ENCODE data around the gene GALNT5.
A peak's percentile ranks its signal among the peaks of the same experiment; 100 is the strongest.

The GALNT5 gene

GRCh38 chr2:157292853-157293252, 35.3 kb downstream of the GALNT5 start:
- Histone ChIP-seq H3K9me3 (replicated peaks in 1 of 2; ENCODE audit: control insufficient read depth in 2 of 2, insufficient read depth in 1 of 2, low read depth in 1 of 2, low read length in 2 of 2) (peaks cover 0 to 3% of the 10 kb centered on the region in 2 donors), H2BK12ac (ENCODE audit: low read length) (no peak overlapping the region), H2BK15ac (ENCODE audit: low read length) (no peak overlapping the region), H3K14ac (ENCODE audit: low read length) (no peak overlapping the region), H3K4me2 (ENCODE audit: insufficient read depth, low read length, poor library complexity, severe bottlenecking) (no peak overlapping the region), H3K27ac (replicated peaks; ENCODE audit: low read length) (no peak overlapping the region), H3K18ac (ENCODE audit: low read length) (no peak overlapping the region), H3K79me1 (ENCODE audit: low read depth, low read length) (no peaks in the 10 kb centered on the region), H4K91ac (ENCODE audit: low read depth, low read length, poor library complexity) (no peak overlapping the region), H3K9ac (ENCODE audit: low read depth, low read length, poor library complexity) (no peak overlapping the region), H2AFZ (ENCODE audit: low read length) (no peak overlapping the region), H3K4me3 (ENCODE audit: low read length in 2 of 2) (no peak overlapping the region), H2BK120ac (ENCODE audit: low read depth, low read length) (no peak overlapping the region), H2AK5ac (ENCODE audit: low read depth, low read length) (no peak overlapping the region), H3K4me1 (ENCODE audit: control insufficient read depth in 2 of 2, insufficient read depth in 1 of 2, low read depth in 1 of 2, low read length in 2 of 2) (peaks cover 0 to 3% of the 10 kb centered on the region in 2 donors), H3K36me3 (replicated peaks in 1 of 2; ENCODE audit: control insufficient read depth in 2 of 2, insufficient read depth in 2 of 2, low read length in 2 of 2) (no peaks in the 10 kb centered on the region), H3K23ac (ENCODE audit: low read depth, low read length, poor library complexity) (no peak overlapping the region), H4K8ac (ENCODE audit: low read depth, low read length) (no peak overlapping the region), H3K27me3 (ENCODE audit: control insufficient read depth in 3 of 3, insufficient read depth in 3 of 3, low read depth in 1 of 3, low read length in 3 of 3) (no peaks in the 10 kb centered on the region), H2BK5ac (ENCODE audit: low read length) (no peak overlapping the region), H3K4ac (ENCODE audit: low read length) (no peak overlapping the region)
- DNase-seq (ENCODE audit: low spot score): no peak
- no CpG with 5 or more reads among the region's 5 CpGs for WGBS, 2 donors (ENCODE audit: extremely low coverage in 2 of 2, insufficient read length in 2 of 2, insufficient replicate concordance in 1 of 2)

- Histone ChIP-seq H2AK5ac (ENCODE audit: low read depth, low read length) (no peak overlapping the region), H3K4ac (ENCODE audit: low read length) (no peak overlapping the region), H2BK5ac (ENCODE audit: low read length) (no peak overlapping the region), H3K4me1 (ENCODE audit: control insufficient read depth in 2 of 2, insufficient read depth in 1 of 2, low read depth in 1 of 2, low read length in 2 of 2) (peaks cover 0 to 3% of the 10 kb centered on the region in 2 donors), H3K4me2 (ENCODE audit: insufficient read depth, low read length, poor library complexity, severe bottlenecking) (no peak overlapping the region), H4K91ac (ENCODE audit: low read depth, low read length, poor library complexity) (no peak overlapping the region), H3K14ac (ENCODE audit: low read length) (no peak overlapping the region), H2BK15ac (ENCODE audit: low read length) (no peak overlapping the region), H3K36me3 (replicated peaks in 1 of 2; ENCODE audit: control insufficient read depth in 2 of 2, insufficient read depth in 2 of 2, low read length in 2 of 2) (no peaks in the 10 kb centered on the region), H4K8ac (ENCODE audit: low read depth, low read length) (no peak overlapping the region), H3K79me1 (ENCODE audit: low read depth, low read length) (no peaks in the 10 kb centered on the region), H2BK12ac (ENCODE audit: low read length) (no peak overlapping the region), H2AFZ (ENCODE audit: low read length) (no peak overlapping the region), H3K4me3 (ENCODE audit: low read length in 2 of 2) (no peak overlapping the region), H3K27ac (replicated peaks; ENCODE audit: low read length) (no peak overlapping the region), H3K23ac (ENCODE audit: low read depth, low read length, poor library complexity) (no peak overlapping the region), H2BK120ac (ENCODE audit: low read depth, low read length) (no peak overlapping the region), H3K9me3 (replicated peaks in 1 of 2; ENCODE audit: control insufficient read depth in 2 of 2, insufficient read depth in 1 of 2, low read depth in 1 of 2, low read length in 2 of 2) (peaks cover 0 to 1% of the 10 kb centered on the region in 2 donors), H3K27me3 (ENCODE audit: control insufficient read depth in 3 of 3, insufficient read depth in 3 of 3, low read depth in 1 of 3, low read length in 3 of 3) (no peaks in the 10 kb centered on the region), H3K18ac (ENCODE audit: low read length) (no peak overlapping the region), H3K9ac (ENCODE audit: low read depth, low read length, poor library complexity) (no peak overlapping the region)
- no peak for DNase-seq (ENCODE audit: low spot score)
- WGBS, 2 donors (ENCODE audit: extremely low coverage in 2 of 2, insufficient read length in 2 of 2, insufficient replicate concordance in 1 of 2): no CpG with 5 or more reads among the region's 1 CpG
Measured at GRCh38 chr2:157296490-157296889, 39.0 kb downstream of the GALNT5 start.

- no CpG with 5 or more reads among the region's 4 CpGs for WGBS, 2 donors (ENCODE audit: extremely low coverage in 2 of 2, insufficient read length in 2 of 2, insufficient replicate concordance in 1 of 2)
- no peak overlapping the region for H2BK12ac ChIP-seq (ENCODE audit: low read length)
- no peak overlapping the region for H2BK5ac ChIP-seq (ENCODE audit: low read length)
- H3K4ac ChIP-seq (ENCODE audit: low read length): no peak overlapping the region
- no peak overlapping the region for H2BK120ac ChIP-seq (ENCODE audit: low read depth, low read length)
- H3K36me3 ChIP-seq (replicated peaks in 1 of 2; ENCODE audit: control insufficient read depth in 2 of 2, insufficient read depth in 2 of 2, low read length in 2 of 2): no peaks in the 10 kb centered on the region
- no peak overlapping the region for H2AK5ac ChIP-seq (ENCODE audit: low read depth, low read length)
- no peak overlapping the region for H3K18ac ChIP-seq (ENCODE audit: low read length)
- H3K27ac ChIP-seq (replicated peaks; ENCODE audit: low read length): no peak overlapping the region
- no peak overlapping the region for H3K4me3 ChIP-seq (ENCODE audit: low read length in 2 of 2)
- no peaks in the 10 kb centered on the region for H3K27me3 ChIP-seq (ENCODE audit: control insufficient read depth in 3 of 3, insufficient read depth in 3 of 3, low read depth in 1 of 3, low read length in 3 of 3)
- no peak overlapping the region for H3K23ac ChIP-seq (ENCODE audit: low read depth, low read length, poor library complexity)
- peaks cover 0 to 3% of the 10 kb centered on the region in 2 donors for H3K4me1 ChIP-seq (ENCODE audit: control insufficient read depth in 2 of 2, insufficient read depth in 1 of 2, low read depth in 1 of 2, low read length in 2 of 2)
- DNase-seq (ENCODE audit: low spot score): no peak
- H3K9ac ChIP-seq (ENCODE audit: low read depth, low read length, poor library complexity): no peak overlapping the region
- no peak overlapping the region for H2AFZ ChIP-seq (ENCODE audit: low read length)
- no peak overlapping the region for H3K4me2 ChIP-seq (ENCODE audit: insufficient read depth, low read length, poor library complexity, severe bottlenecking)
- no peak overlapping the region for H4K91ac ChIP-seq (ENCODE audit: low read depth, low read length, poor library complexity)
- peaks cover 0 to 1% of the 10 kb centered on the region in 2 donors for H3K9me3 ChIP-seq (replicated peaks in 1 of 2; ENCODE audit: control insufficient read depth in 2 of 2, insufficient read depth in 1 of 2, low read depth in 1 of 2, low read length in 2 of 2)
- no peak overlapping the region for H3K14ac ChIP-seq (ENCODE audit: low read length)
- H4K8ac ChIP-seq (ENCODE audit: low read depth, low read length): no peak overlapping the region
- H3K79me1 ChIP-seq (ENCODE audit: low read depth, low read length): no peaks in the 10 kb centered on the region
- H2BK15ac ChIP-seq (ENCODE audit: low read length): no peak overlapping the region
Measured at GRCh38 chr2:157296958-157297357, 39.5 kb downstream of the GALNT5 start.

GRCh38 chr2:157301307-157301706, 43.8 kb downstream of the GALNT5 start:
- no peak overlapping the region for H3K4me2 ChIP-seq (ENCODE audit: insufficient read depth, low read length, poor library complexity, severe bottlenecking)
- no peak overlapping the region for H2AK5ac ChIP-seq (ENCODE audit: low read depth, low read length)
- H3K4me3 ChIP-seq (ENCODE audit: low read length in 2 of 2): no peak overlapping the region
- no peak overlapping the region for H3K27ac ChIP-seq (replicated peaks; ENCODE audit: low read length)
- peaks cover 0 to 6% (median 0%) of the 10 kb centered on the region in 3 experiments for H3K27me3 ChIP-seq (ENCODE audit: control insufficient read depth in 3 of 3, insufficient read depth in 3 of 3, low read depth in 1 of 3, low read length in 3 of 3)
- H4K8ac ChIP-seq (ENCODE audit: low read depth, low read length): peak overlapping the region; percentile 29
- no peak overlapping the region for H3K23ac ChIP-seq (ENCODE audit: low read depth, low read length, poor library complexity)
- H3K36me3 ChIP-seq (replicated peaks in 1 of 2; ENCODE audit: control insufficient read depth in 2 of 2, insufficient read depth in 2 of 2, low read length in 2 of 2): no peaks in the 10 kb centered on the region
- H3K4me1 ChIP-seq (ENCODE audit: control insufficient read depth in 2 of 2, insufficient read depth in 1 of 2, low read depth in 1 of 2, low read length in 2 of 2): peaks cover 0 to 5% of the 10 kb centered on the region in 2 donors
- no peak overlapping the region for H3K18ac ChIP-seq (ENCODE audit: low read length)
- no CpG with 5 or more reads among the region's 2 CpGs for WGBS, 2 donors (ENCODE audit: extremely low coverage in 2 of 2, insufficient read length in 2 of 2, insufficient replicate concordance in 1 of 2)
- no peak overlapping the region for H2AFZ ChIP-seq (ENCODE audit: low read length)
- H3K14ac ChIP-seq (ENCODE audit: low read length): no peak overlapping the region
- H2BK120ac ChIP-seq (ENCODE audit: low read depth, low read length): no peak overlapping the region
- H2BK12ac ChIP-seq (ENCODE audit: low read length): no peak overlapping the region
- H4K91ac ChIP-seq (ENCODE audit: low read depth, low read length, poor library complexity): no peak overlapping the region
- H3K9ac ChIP-seq (ENCODE audit: low read depth, low read length, poor library complexity): no peak overlapping the region
- H3K9me3 ChIP-seq (replicated peaks in 1 of 2; ENCODE audit: control insufficient read depth in 2 of 2, insufficient read depth in 1 of 2, low read depth in 1 of 2, low read length in 2 of 2): peaks cover 0 to 1% of the 10 kb centered on the region in 2 donors
- H3K79me1 ChIP-seq (ENCODE audit: low read depth, low read length): no peaks in the 10 kb centered on the region
- no peak for DNase-seq (ENCODE audit: low spot score)
- H2BK15ac ChIP-seq (ENCODE audit: low read length): no peak overlapping the region
- H3K4ac ChIP-seq (ENCODE audit: low read length): no peak overlapping the region
- H2BK5ac ChIP-seq (ENCODE audit: low read length): no peak overlapping the region
